ENCODE results near the gene LTBR. TPM values are rescaled to one million over a fixed set of nuclear protein-coding genes. Genes with fewer than 3 reads are reported as not detected.
A peak's percentile ranks its signal among the peaks of the same experiment; 100 is the strongest.

Gene LTBR
- total RNA-seq, 1 experiment from 2014 or later, result 194 TPM

- Histone ChIP-seq H3K4me3 (ENCODE audit: low read depth, low read length) (peak overlapping the region; percentile 35), H3K4me1 (peaks cover 48% of the 10 kb centered on the region), H3K36me3 (ENCODE audit: control insufficient read depth, insufficient read depth, low read length) (0 out of 2 replicates have a peak, but pooled peaks cover 4% of the 10 kb centered on the region), H3K9me3 (no peaks in the 10 kb centered on the region), H3K27me3 (replicated peaks; ENCODE audit: control insufficient read depth, insufficient read depth, low read length) (no peaks in the 10 kb centered on the region)
- peak; percentile 96 to 98 for DNase-seq
- intact Hi-C loops (cut with micrococcal nuclease; ENCODE audit: unreplicated experiment), result loop anchor here (1.0 to 2.0 kb wide), 6 partner anchors 13 to 49 kb away; partner anchors contain the start of gene LTBR
- Mint-ChIP-seq H3K27me3 (ENCODE audit: insufficient read depth, unreplicated experiment) (no peaks in the 10 kb centered on the region), H3K9me3 (ENCODE audit: unreplicated experiment) (no peaks in the 10 kb centered on the region), H3K4me3 (ENCODE audit: unreplicated experiment) (no peak overlapping the region), H3K27ac (ENCODE audit: unreplicated experiment) (no peak overlapping the region), H3K36me3 (ENCODE audit: insufficient read depth, unreplicated experiment) (peaks cover 59% of the 10 kb centered on the region), H3K4me1 (ENCODE audit: low read depth, unreplicated experiment) (peaks cover 7% of the 10 kb centered on the region)
- BruUV-seq (replicated peaks), result no TSS peak
- no peak for TF ChIP-seq CTCF (IDR thresholded peaks at IDR 0.05; ENCODE audit: insufficient read depth in 1 of 2, low read depth in 1 of 2, low read length in 1 of 2, severe bottlenecking in 1 of 2, unreplicated experiment in 1 of 2)
- POLR2A ChIA-PET, result interaction anchor here (0.5 to 2.9 kb wide), 34 partner anchors 8 to 353 kb away, joined by 3 to 50 read pairs (median 6); partner anchors contain the start of genes GAPDH, LTBR, MRPL51 and PLEKHG6
- CTCF ChIA-PET, result interaction anchor here (0.6 to 3.3 kb wide), 24 partner anchors 9 to 1742 kb away, joined by 3 to 37 read pairs (median 5); partner anchors contain the start of genes GAPDH, LTBR, PLEKHG6 and VAMP1
Measured at GRCh38 chr12:6336079-6336888, 47.7 kb upstream of the LTBR start.

DNA sequence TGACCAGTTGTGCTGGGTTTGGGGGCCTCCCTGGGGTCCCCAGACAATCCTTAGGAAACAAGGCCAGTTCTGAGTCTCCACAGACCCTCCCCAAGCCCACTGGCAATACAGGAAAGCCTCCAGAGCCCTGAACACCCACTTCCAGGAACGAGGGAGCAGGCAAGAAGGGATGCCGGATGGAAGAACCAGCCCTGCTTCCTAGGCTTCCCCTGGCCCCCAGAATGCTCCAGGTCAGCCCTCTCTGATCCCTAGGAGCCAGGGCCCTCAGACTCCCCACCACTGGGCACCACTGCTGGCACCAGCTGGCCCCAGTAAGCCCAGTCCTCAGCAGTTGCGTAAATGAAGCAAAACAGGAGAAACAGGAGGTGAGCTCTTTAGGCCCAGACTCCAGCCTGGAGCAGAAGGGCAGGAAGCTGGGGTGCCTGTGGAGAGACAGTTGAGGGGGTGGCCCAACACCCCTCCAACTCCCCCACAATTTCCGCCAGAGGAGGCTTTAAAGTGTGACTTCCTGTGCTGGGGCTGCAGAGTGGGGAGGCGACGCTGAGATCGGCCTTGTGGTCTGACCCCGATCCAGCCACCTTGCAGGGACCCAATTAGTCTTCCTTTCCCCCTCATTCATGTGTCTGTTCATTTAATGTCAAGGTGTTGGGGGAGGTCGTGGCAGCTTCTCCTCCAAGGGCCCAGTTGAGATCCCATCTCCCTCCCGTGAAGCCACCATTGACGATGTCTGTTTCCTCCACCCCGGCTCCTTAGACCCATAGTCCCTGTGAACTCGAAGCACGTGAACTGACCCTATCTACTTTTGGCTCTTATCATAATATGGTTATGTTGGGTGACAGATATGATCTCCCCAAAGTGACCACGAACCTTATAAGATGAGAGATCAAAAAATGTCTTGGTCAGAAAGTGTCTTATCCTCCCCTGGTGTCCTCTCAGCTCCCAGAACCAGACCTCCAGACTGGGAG is 46.8 kb upstream of the LTBR start:
- intact Hi-C loops (cut with micrococcal nuclease; ENCODE audit: unreplicated experiment), result loop anchor here (1.0 to 2.0 kb wide), 6 partner anchors 14 to 48 kb away; partner anchors contain the start of gene LTBR
- Histone ChIP-seq H3K4me3 (ENCODE audit: low read depth, low read length) (peak overlapping the region; percentile 35), H3K9me3 (no peaks in the 10 kb centered on the region), H3K36me3 (ENCODE audit: control insufficient read depth, insufficient read depth, low read length) (0 out of 2 replicates have a peak, but pooled peaks cover 4% of the 10 kb centered on the region), H3K27me3 (replicated peaks; ENCODE audit: control insufficient read depth, insufficient read depth, low read length) (no peaks in the 10 kb centered on the region), H3K4me1 (peaks cover 51% of the 10 kb centered on the region)
- Mint-ChIP-seq H3K9me3 (ENCODE audit: unreplicated experiment) (no peaks in the 10 kb centered on the region), H3K27me3 (ENCODE audit: insufficient read depth, unreplicated experiment) (no peaks in the 10 kb centered on the region), H3K36me3 (ENCODE audit: insufficient read depth, unreplicated experiment) (peaks cover 57% of the 10 kb centered on the region), H3K27ac (ENCODE audit: unreplicated experiment) (no peak overlapping the region), H3K4me3 (ENCODE audit: unreplicated experiment) (no peak overlapping the region), H3K4me1 (ENCODE audit: low read depth, unreplicated experiment) (peaks cover 11% of the 10 kb centered on the region)
- ChIA-PET POLR2A (interaction anchor here (0.5 to 2.9 kb wide), 31 partner anchors 8 to 352 kb away, joined by 3 to 50 read pairs (median 8); partner anchors contain the start of genes GAPDH, LTBR, MRPL51 and PLEKHG6), CTCF (interaction anchor here (0.6 to 3.3 kb wide), 24 partner anchors 8 to 1742 kb away, joined by 3 to 37 read pairs (median 5); partner anchors contain the start of genes GAPDH, LTBR, PLEKHG6 and VAMP1)
- TSS peak; percentile 82 for BruUV-seq (replicated peaks)
- no peak for DNase-seq
- no peak for TF ChIP-seq CTCF (IDR thresholded peaks at IDR 0.05; ENCODE audit: insufficient read depth in 1 of 2, low read depth in 1 of 2, low read length in 1 of 2, severe bottlenecking in 1 of 2, unreplicated experiment in 1 of 2)

All from Caco-2 (cell line).